Caco-2 (cell line): ENCODE measurements around the gene AXL. TPM values are rescaled to one million over a fixed set of nuclear protein-coding genes. Genes with fewer than 3 reads are reported as not detected.

Experiments used
- BruUV-seq: library from RNA; stranded (reverse); fragments of 400-500 nt; replicated peaks from 2 replicates; lab custom pipeline; 2021; lab: Mats Ljungman, UMichigan
- CTCF ChIA-PET: fragments of 300-600 bp; sonication (Branson Sonifier 250); formaldehyde crosslinking; loops from one replicate; lab custom pipeline; 2022; ENCODE audit warnings: antibody characterized with exemption; lab: Charles Lee
- POLR2A ChIA-PET: fragments of 300-600 bp; sonication (Branson Sonifier 250); formaldehyde crosslinking; loops from one replicate; lab custom pipeline; 2022; ENCODE audit warnings: antibody characterized with exemption; lab: Charles Lee
- DNase-seq, 2 experiments: peaks; one replicate each; pipeline versions ENCODE4 v3.0.0 to v3.0.0-alpha.2; 2020 to 2022
- H3K27me3 ChIP-seq: replicated peaks from 2 replicates; pipeline ENCODE4 v1.6.0; 2011; ENCODE audit warnings: low read length; ENCODE audit not compliant: control insufficient read depth, insufficient read depth
- H3K36me3 ChIP-seq: 2 replicates; pipeline ENCODE4 v1.5.1; 2011; ENCODE audit warnings: low read length; ENCODE audit not compliant: control insufficient read depth, insufficient read depth
- H3K4me1 ChIP-seq: fragments of 250-450 bp; sonication (Bioruptor Pico); 2 replicates; pipeline ENCODE4 v1.5.1; 2020; ENCODE audit warnings: mild to moderate bottlenecking
- H3K4me3 ChIP-seq: 2 replicates; pipeline ENCODE4 v1.5.1; 2011; ENCODE audit warnings: low read depth, mild to moderate bottlenecking, control low read depth, low read length
- H3K9me3 ChIP-seq: fragments of 250-450 bp; sonication (Bioruptor Pico); 2 replicates; pipeline ENCODE4 v1.5.1; 2020; ENCODE audit warnings: mild to moderate bottlenecking, moderate library complexity
- H3K27ac Mint-ChIP-seq: one replicate; pipeline ENCODE4 v1.8.0; 2022; ENCODE audit warnings: mixed read lengths; ENCODE audit not compliant: unreplicated experiment
- H3K27me3 Mint-ChIP-seq: one replicate; pipeline ENCODE4 v1.8.0; 2022; ENCODE audit warnings: mixed read lengths; ENCODE audit not compliant: insufficient read depth, unreplicated experiment
- H3K36me3 Mint-ChIP-seq: one replicate; pipeline ENCODE4 v1.8.0; 2022; ENCODE audit warnings: mild to moderate bottlenecking, mixed read lengths; ENCODE audit not compliant: insufficient read depth, unreplicated experiment
- H3K4me1 Mint-ChIP-seq: one replicate; pipeline ENCODE4 v1.8.0; 2022; ENCODE audit warnings: low read depth, mixed read lengths; ENCODE audit not compliant: unreplicated experiment
- H3K4me3 Mint-ChIP-seq: one replicate; pipeline ENCODE4 v1.8.0; 2022; ENCODE audit warnings: mild to moderate bottlenecking, moderate library complexity, mixed read lengths; ENCODE audit not compliant: unreplicated experiment
- H3K9me3 Mint-ChIP-seq: one replicate; pipeline ENCODE4 v1.8.0; 2022; ENCODE audit warnings: mixed read lengths; ENCODE audit not compliant: unreplicated experiment
- CTCF ChIP-seq, 2 experiments: fragments of 200-600 bp in 1 of 2; IDR thresholded peaks; 1 replicate in 1 of 2; 2 replicates in 1 of 2; pipeline versions ENCODE4 v1.5.1 to v1.8.0; 2011 to 2022; ENCODE audit warnings: antibody characterized with exemption in 1 of 2, control low read depth in 1 of 2, inconsistent platforms in 1 of 2, low read depth in 1 of 2, low read length in 1 of 2, mild to moderate bottlenecking in 1 of 2, moderate library complexity in 1 of 2; ENCODE audit not compliant: insufficient read depth in 1 of 2, severe bottlenecking in 1 of 2, unreplicated experiment in 1 of 2
- intact Hi-C: fragments of 100-400 bp; cut with micrococcal nuclease; formaldehyde crosslinking; loops from one replicate; pipeline ENCODE4 v1.10.0; 2022; ENCODE audit not compliant: unreplicated experiment
- total RNA-seq: library from RNA; stranded (reverse); gene quantifications from 2 replicates; pipeline ENCODE4 v1.2.3, GENCODE V29; 2022

The AXL gene
- total RNA-seq, 1 experiment from 2014 or later, result 1.2 TPM

DNA sequence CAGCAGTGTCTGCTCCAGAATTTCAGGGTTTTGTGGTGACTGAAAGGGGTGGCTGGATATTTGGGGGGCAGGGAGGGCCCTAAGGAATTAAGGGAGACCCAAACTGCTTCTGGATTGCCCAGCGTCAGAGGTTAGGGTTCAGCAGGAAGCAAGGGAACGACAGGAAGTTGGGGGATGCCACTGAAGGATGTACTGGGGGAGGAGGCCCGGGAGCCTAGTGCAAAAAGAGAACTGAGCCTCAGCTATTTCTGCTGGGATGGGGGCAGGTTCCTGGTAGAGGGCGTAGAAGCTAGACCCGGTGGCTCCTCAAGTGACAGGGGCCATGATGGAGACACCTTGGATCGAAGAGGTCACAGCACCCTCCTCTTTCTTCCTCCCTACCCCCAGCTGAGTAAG, 24.9 kb upstream of the AXL start:
- Histone ChIP-seq H3K9me3 (no peaks in the 10 kb centered on the region), H3K4me1 (peaks cover 23% of the 10 kb centered on the region), H3K27me3 (no peaks in the 10 kb centered on the region), H3K36me3 (peaks cover 4% of the 10 kb centered on the region), H3K4me3 (peak overlapping the region; percentile 85)
- H3K36me3 Mint-ChIP-seq, result peaks cover 9% of the 10 kb centered on the region
- H3K4me1 Mint-ChIP-seq, result peaks cover 25% of the 10 kb centered on the region
- DNase-seq, result no peak
- no TSS peak for BruUV-seq
- ChIA-PET CTCF (interaction anchor here (0.6 to 1.0 kb wide), 3 partner anchors 10 to 68 kb away, joined by 3 to 6 read pairs (median 4); no protein-coding TSS in a partner anchor), POLR2A (interaction anchor here (1.2 kb wide), 1 partner anchor 69 kb away, joined by 3 read pairs; no protein-coding TSS in a partner anchor)
- H3K4me3 Mint-ChIP-seq, result peak overlapping the region; percentile 76
- no peak for TF ChIP-seq CTCF (IDR thresholded peaks at IDR 0.05; ENCODE audit: insufficient read depth in 1 of 2, low read depth in 1 of 2, low read length in 1 of 2, severe bottlenecking in 1 of 2, unreplicated experiment in 1 of 2)
- no peaks in the 10 kb centered on the region for H3K9me3 Mint-ChIP-seq
- H3K27me3 Mint-ChIP-seq, result no peaks in the 10 kb centered on the region
- intact Hi-C loops, result no loop called here
- H3K27ac Mint-ChIP-seq, result peak overlapping the region; percentile 43

- no peak overlapping the region for H3K4me3 Mint-ChIP-seq
- peak overlapping the region; percentile 12 for H3K27ac Mint-ChIP-seq
- BruUV-seq, result no TSS peak
These were observed 23.1 kb upstream of the AXL start for GRCh38 chr19:41195675-41196497.

DNA sequence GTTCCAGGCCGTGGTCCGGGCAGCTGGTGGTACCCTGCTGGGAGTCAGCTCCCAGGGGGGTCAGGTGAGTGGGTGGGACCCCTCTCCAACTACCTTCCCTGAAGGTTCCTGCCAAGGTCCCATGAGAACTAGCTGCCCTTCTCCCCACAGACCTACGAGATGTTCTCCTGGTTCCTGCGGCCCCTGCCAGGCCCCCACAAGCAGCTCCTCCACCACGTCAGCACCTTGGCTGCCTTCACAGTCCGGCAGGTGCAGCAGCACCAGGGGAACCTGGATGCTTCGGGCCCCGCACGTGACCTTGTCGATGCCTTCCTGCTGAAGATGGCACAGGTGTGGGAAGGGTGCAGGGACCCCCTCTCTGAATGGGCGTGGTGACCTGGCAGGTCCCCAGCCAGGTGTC, 20.5 kb upstream of the AXL start:
- CTCF ChIA-PET, result interaction anchor here (0.5 to 0.6 kb wide), 2 partner anchors 65 to 740 kb away, joined by 3 to 4 read pairs; partner anchors contain the start of gene HNRNPUL1
- Mint-ChIP-seq H3K4me1 (peaks cover 13% of the 10 kb centered on the region), H3K9me3 (no peaks in the 10 kb centered on the region), H3K27ac (peak overlapping the region; percentile 48), H3K4me3 (no peak overlapping the region), H3K27me3 (no peaks in the 10 kb centered on the region), H3K36me3 (peaks cover 20% of the 10 kb centered on the region)
- POLR2A ChIA-PET, result no interaction called here
- H3K4me3 ChIP-seq, result no peak overlapping the region
- H3K27me3 ChIP-seq, result no peaks in the 10 kb centered on the region
- TF ChIP-seq CTCF (IDR thresholded peaks at IDR 0.05; ENCODE audit: insufficient read depth in 1 of 2, low read depth in 1 of 2, low read length in 1 of 2, severe bottlenecking in 1 of 2, unreplicated experiment in 1 of 2), result no peak
- DNase-seq, result no peak
- no TSS peak for BruUV-seq
- H3K9me3 ChIP-seq, result no peaks in the 10 kb centered on the region
- H3K4me1 ChIP-seq, result peaks cover 14% of the 10 kb centered on the region
- H3K36me3 ChIP-seq, result peaks cover 4% of the 10 kb centered on the region
- intact Hi-C loops, result no loop called here

More at GRCh38 chr19:41195675-41196497, 23.1 kb upstream of the AXL start:
- intact Hi-C loops, result no loop called here
- H3K4me1 Mint-ChIP-seq, result peaks cover 25% of the 10 kb centered on the region
- no peak for DNase-seq
- TF ChIP-seq CTCF (IDR thresholded peaks at IDR 0.05; ENCODE audit: insufficient read depth in 1 of 2, low read depth in 1 of 2, low read length in 1 of 2, severe bottlenecking in 1 of 2, unreplicated experiment in 1 of 2), result no peak
- CTCF ChIA-PET, result no interaction called here
- Histone ChIP-seq H3K27me3 (no peaks in the 10 kb centered on the region), H3K4me1 (peaks cover 23% of the 10 kb centered on the region), H3K36me3 (peaks cover 4% of the 10 kb centered on the region), H3K9me3 (no peaks in the 10 kb centered on the region), H3K4me3 (no peak overlapping the region)
- H3K27me3 Mint-ChIP-seq, result no peaks in the 10 kb centered on the region
- POLR2A ChIA-PET, result no interaction called here
- H3K9me3 Mint-ChIP-seq, result no peaks in the 10 kb centered on the region
- H3K36me3 Mint-ChIP-seq, result peaks cover 18% of the 10 kb centered on the region
